Thyroid gland (tissue), 4 donors: ENCODE results near the gene C10orf62. TPM values are rescaled to one million over a fixed set of nuclear protein-coding genes. Genes with fewer than 3 reads are reported as not detected.

Experiments used
- DNase-seq, 2 donors: peaks; one replicate each; pipeline ENCODE4 v3.0.0-alpha.2; 2019
- H3K27ac ChIP-seq, 3 donors: fragments of 200-600 bp; sonication (generic); 1 replicate in 2 of 3; 2 replicates in 1 of 3; pipeline ENCODE4 v1.5.1; 2016 to 2019; ENCODE audit warnings: mild to moderate bottlenecking in 1 of 3, moderate library complexity in 1 of 3
- H3K27me3 ChIP-seq: fragments of 200-600 bp; sonication (generic); one replicate; pipeline ENCODE4 v1.5.1; 2019
- H3K36me3 ChIP-seq, 2 donors: fragments of 200-600 bp; sonication (generic); one replicate each; pipeline ENCODE4 v1.5.1; 2016 to 2019
- H3K4me1 ChIP-seq, 2 donors: fragments of 200-600 bp; sonication (generic); one replicate each; pipeline ENCODE4 v1.5.1; 2017 to 2019
- H3K4me3 ChIP-seq, 3 donors: fragments of 200-600 bp; sonication (generic); replicated peaks in 1 of 3; 1 replicate in 2 of 3; 2 replicates in 1 of 3; pipeline ENCODE4 v1.5.1; 2016; ENCODE audit warnings: mild to moderate bottlenecking in 1 of 3
- H3K9me3 ChIP-seq: fragments of 200-600 bp; sonication (generic); one replicate; pipeline ENCODE4 v1.5.1; 2017
- CTCF ChIP-seq, 6 experiments: fragments of 200-600 bp in 3 of 6; fragments of 450-650 bp in 3 of 6; sonication (generic) in 3 of 6; IDR thresholded peaks; one replicate each; pipeline ENCODE4 v1.5.1; 2016 to 2019; ENCODE audit warnings: antibody characterized with exemption in 6 of 6, mild to moderate bottlenecking in 2 of 6, inconsistent platforms in 1 of 6, moderate library complexity in 1 of 6
- POLR2A ChIP-seq, 2 donors: fragments of 450-650 bp; IDR thresholded peaks; one replicate each; pipeline ENCODE4 v1.6.1; 2017; ENCODE audit warnings: antibody characterized with exemption in 2 of 2, mild to moderate bottlenecking in 2 of 2, moderate library complexity in 1 of 2
- WGBS, 2 donors: methylation state at CpG; one replicate each; pipeline ENCODE4 v1.1.5; 2017; 5-methylcytosine and 5-hydroxymethylcytosine counted together
- intact Hi-C: fragments of 100-400 bp; cut with DNase I; formaldehyde crosslinking; loops from one replicate; pipeline ENCODE4 v1.15.1; 2023
- total RNA-seq, 4 donors: library from RNA; depleted of rRNA; stranded (reverse); fragments of >200 nt; gene quantifications; one replicate each; pipeline ENCODE4 v1.2.3, GENCODE V29; 2016

C10orf62 gene
- total RNA-seq, 4 donors from 2014 or later: 1.0 to 1.1 TPM; not detected in 2

DNA sequence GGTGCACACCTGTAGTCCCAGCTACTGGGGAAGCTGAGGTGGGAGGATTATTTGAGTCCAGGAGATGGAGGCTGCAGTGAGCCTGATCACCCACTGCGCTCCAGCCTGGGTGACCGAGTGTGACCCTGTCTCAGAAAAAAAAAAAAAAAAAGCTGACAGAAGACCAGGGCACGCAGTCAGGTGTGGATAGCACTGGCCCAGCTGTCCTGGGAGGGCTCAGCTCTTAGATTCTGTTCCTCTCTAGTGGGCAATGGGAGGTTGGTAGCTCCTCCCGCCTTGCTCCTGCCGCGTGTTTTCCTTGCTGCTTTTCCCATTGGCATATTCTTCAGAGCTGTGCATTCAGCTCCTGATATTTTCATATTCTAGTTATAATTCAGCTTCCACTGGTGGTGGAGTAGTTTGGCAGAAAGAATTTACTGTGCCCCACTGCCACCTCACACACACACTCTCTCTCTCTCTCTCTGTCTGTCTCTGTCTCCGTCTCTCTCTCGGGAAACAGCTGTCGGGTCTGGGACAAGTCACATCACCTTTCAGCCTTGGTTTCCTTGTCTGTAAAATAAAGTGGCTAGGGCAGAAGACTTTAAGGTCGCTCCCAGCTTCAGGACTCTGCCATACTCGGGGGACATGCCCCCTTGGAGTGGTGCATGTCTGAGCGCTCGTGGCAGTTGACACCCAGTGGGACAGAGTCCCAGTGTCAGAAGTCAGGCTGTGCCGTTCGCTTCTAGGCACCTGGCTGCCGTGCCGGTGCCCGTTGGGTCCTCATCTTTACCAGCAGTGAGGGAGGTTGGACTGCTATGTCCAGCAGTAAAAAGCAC, 42.9 kb upstream of the C10orf62 start:
- no peak for DNase-seq
- intact Hi-C loops: no loop called here
- no peak overlapping the region for H3K27ac ChIP-seq

DNA sequence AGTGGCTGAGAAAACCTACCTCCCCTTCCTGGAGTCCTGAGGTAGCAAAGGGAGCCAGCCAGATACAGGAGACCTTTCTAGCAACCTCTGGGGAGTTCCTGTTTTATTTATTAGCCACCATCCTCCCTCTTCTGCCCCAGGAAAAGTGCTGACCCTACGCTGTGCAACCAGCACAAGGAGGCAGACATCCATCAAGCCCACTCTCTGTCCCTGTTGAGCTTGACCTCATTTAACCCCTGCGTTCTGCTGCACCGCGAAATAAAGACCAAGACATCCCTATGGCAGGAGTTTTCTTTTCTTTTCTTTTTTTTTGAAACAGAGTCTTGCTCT, 42.3 kb upstream of the C10orf62 start:
- 69 to 76% methylated on average over 4 of the region's 4 CpGs for WGBS, 2 donors
- Histone ChIP-seq H3K4me3 (no peak overlapping the region), H3K36me3 (no peaks in the 10 kb centered on the region), H3K9me3 (no peaks in the 10 kb centered on the region), H3K4me1 (peaks cover 10 to 33% of the 10 kb centered on the region in 2 donors), H3K27ac (no peak overlapping the region), H3K27me3 (no peaks in the 10 kb centered on the region)
- intact Hi-C loops: no loop called here
- DNase-seq: no peak
- TF ChIP-seq POLR2A (IDR thresholded peaks at IDR 0.05) (no peak), CTCF (IDR thresholded peaks at IDR 0.05) (no peak)

More for the DNA sequence above, 42.9 kb upstream of the C10orf62 start:
- no peak for TF ChIP-seq POLR2A (IDR thresholded peaks at IDR 0.05)
- no peak for TF ChIP-seq CTCF (IDR thresholded peaks at IDR 0.05)
- no peaks in the 10 kb centered on the region for H3K36me3 ChIP-seq
- no peak overlapping the region for H3K4me3 ChIP-seq
- peaks cover 10 to 39% of the 10 kb centered on the region in 2 donors for H3K4me1 ChIP-seq
- H3K9me3 ChIP-seq: no peaks in the 10 kb centered on the region
- H3K27me3 ChIP-seq: no peaks in the 10 kb centered on the region
- 81 to 85% methylated on average over 18 of the region's 18 CpGs for WGBS, 2 donors

DNA sequence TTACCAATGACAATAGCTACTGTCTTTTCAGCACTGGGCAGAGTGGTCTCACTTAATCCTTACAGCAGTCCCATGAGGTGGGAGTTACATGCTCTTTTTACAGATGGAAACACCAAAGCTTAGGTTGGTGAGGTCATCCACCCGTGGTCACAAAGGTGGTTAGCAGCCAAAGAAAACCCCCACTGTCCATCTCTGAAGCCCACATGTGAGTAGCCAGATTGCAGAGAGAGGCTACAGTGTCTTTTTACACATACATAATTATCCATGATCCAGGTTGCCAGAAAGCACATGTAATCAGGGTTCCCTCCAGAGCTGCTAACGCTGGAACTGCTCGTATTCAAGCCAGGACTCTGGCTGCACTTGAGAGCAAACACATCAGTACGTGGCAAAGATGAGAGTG, 41.6 kb upstream of the C10orf62 start:
- Histone ChIP-seq H3K27ac (no peak overlapping the region), H3K9me3 (no peaks in the 10 kb centered on the region), H3K4me3 (no peak overlapping the region), H3K27me3 (no peaks in the 10 kb centered on the region), H3K4me1 (peaks cover 5 to 26% of the 10 kb centered on the region in 2 donors), H3K36me3 (no peaks in the 10 kb centered on the region)
- TF ChIP-seq POLR2A (IDR thresholded peaks at IDR 0.05) (no peak), CTCF (IDR thresholded peaks at IDR 0.05) (no peak)
- WGBS, 2 donors: 71 to 84% methylated on average over 4 of the region's 4 CpGs
- no peak for DNase-seq
- intact Hi-C loops: no loop called here

DNA sequence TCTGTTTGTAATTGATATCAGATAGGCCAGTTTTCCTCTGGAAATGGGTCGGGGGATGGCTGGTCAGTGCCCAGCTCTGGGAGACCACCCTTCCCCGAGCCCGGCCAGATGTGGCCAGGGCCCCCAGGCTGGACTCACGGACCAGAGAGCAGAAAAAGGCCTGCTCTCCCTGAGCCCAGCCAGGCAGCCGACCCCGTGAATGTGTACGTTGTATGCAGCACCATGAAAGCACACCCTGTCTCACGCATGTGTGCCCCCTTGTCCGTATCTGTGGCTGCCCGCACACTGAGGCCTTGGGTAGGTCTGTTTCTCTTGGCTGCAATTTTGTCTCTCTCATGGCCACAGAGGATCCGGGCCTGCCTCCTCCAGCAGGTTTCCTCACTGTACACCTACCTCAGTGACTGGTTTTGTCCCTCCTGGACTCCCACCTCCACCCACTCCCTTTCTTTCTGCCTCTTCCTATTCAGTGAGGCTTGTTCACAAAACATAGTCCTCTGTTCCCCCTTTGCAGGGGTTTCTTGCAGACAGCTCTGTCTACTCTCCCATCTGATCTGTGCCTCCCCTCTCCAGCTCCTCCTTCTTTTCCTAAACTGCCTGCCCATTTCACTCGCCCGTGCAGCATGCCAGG, 40.6 kb upstream of the C10orf62 start:
- 94% methylated on average over 9 to 13 of the region's 13 CpGs for WGBS, 2 donors
- TF ChIP-seq CTCF (IDR thresholded peaks at IDR 0.05) (no peak), POLR2A (IDR thresholded peaks at IDR 0.05) (no peak)
- no peak for DNase-seq
- H3K9me3 ChIP-seq: no peaks in the 10 kb centered on the region
- no peak overlapping the region for H3K4me3 ChIP-seq
- no peak overlapping the region for H3K27ac ChIP-seq
- intact Hi-C loops: no loop called here
- peaks cover 0 to 26% of the 10 kb centered on the region in 2 donors for H3K4me1 ChIP-seq
- H3K36me3 ChIP-seq: no peaks in the 10 kb centered on the region
- H3K27me3 ChIP-seq: no peaks in the 10 kb centered on the region
